IMR-90 (cell line): ENCODE measurements around the gene CEMP1. TPM values are rescaled to one million over a fixed set of nuclear protein-coding genes. Genes with fewer than 3 reads are reported as not detected.

Source experiments
- ATAC-seq: fragments of 200-7000 bp; cut with Tn5 transposase; 2 replicates; pipeline ENCODE4 v1.9.1; 2020; ENCODE audit warnings: low read depth, mild to moderate bottlenecking, moderate library complexity
- BruUV-seq: library from RNA; stranded (reverse); fragments of 400-500 nt; replicated peaks from 2 replicates; lab custom pipeline; 2021; lab: Mats Ljungman, UMichigan
- CTCF ChIA-PET: fragments of 300-600 bp; formaldehyde crosslinking; extraction: SDS; loops from one replicate; lab custom pipeline; 2021; ENCODE audit warnings: antibody characterized with exemption; lab: Yijun Ruan, JAX
- POLR2A ChIA-PET: fragments of 300-600 bp; sonication (Branson Sonifier 250); formaldehyde crosslinking; loops from one replicate; lab custom pipeline; 2022; ENCODE audit warnings: antibody characterized with exemption; ENCODE audit not compliant: unreplicated experiment; lab: Charles Lee
- DNase-seq: peaks from one replicate; pipeline ENCODE4 v3.0.0; 2013
- H2AFZ ChIP-seq: replicated peaks from 2 replicates; pipeline ENCODE3; 2013; ENCODE audit warnings: low read length, mild to moderate bottlenecking; ENCODE audit not compliant: poor library complexity
- H2AK5ac ChIP-seq: 2 replicates; pipeline ENCODE4 v1.6.1; 2013; ENCODE audit warnings: low read depth, low read length, inconsistent platforms
- H2AK9ac ChIP-seq: replicated peaks from 2 replicates; pipeline ENCODE3; 2013; ENCODE audit warnings: mild to moderate bottlenecking, low read depth, low read length, moderate library complexity; ENCODE audit not compliant: poor library complexity
- H2BK120ac ChIP-seq: 2 replicates; pipeline ENCODE4 v1.6.1; 2013; ENCODE audit warnings: low read depth, low read length, inconsistent platforms
- H2BK15ac ChIP-seq: 3 replicates; pipeline ENCODE4 v1.6.1; 2013; ENCODE audit warnings: low read depth, low read length, inconsistent platforms
- H2BK20ac ChIP-seq: 2 replicates; pipeline ENCODE4 v1.6.1; 2013; ENCODE audit warnings: low read depth, mild to moderate bottlenecking, inconsistent platforms, low read length, moderate library complexity
- H2BK5ac ChIP-seq: 2 replicates; pipeline ENCODE4 v1.6.1; 2013; ENCODE audit warnings: mild to moderate bottlenecking, low read depth, low read length, inconsistent platforms; ENCODE audit not compliant: poor library complexity, severe bottlenecking
- H3K14ac ChIP-seq: replicated peaks from 2 replicates; pipeline ENCODE4 v1.6.1; 2013; ENCODE audit warnings: low read depth, low read length, inconsistent platforms
- H3K18ac ChIP-seq: 2 replicates; pipeline ENCODE4 v1.6.1; 2013; ENCODE audit warnings: low read depth, low read length, control low read depth
- H3K23ac ChIP-seq: 2 replicates; pipeline ENCODE4 v1.6.1; 2013; ENCODE audit warnings: low read depth, low read length, inconsistent platforms
- H3K27ac ChIP-seq: 2 replicates; pipeline ENCODE4 v1.5.1; 2013; ENCODE audit warnings: mild to moderate bottlenecking, control low read depth, low read length; ENCODE audit not compliant: insufficient read depth
- H3K27me3 ChIP-seq: 2 replicates; pipeline ENCODE4 v1.6.1; 2013; ENCODE audit warnings: low read length; ENCODE audit not compliant: control insufficient read depth, insufficient read depth
- H3K36me3 ChIP-seq: 2 replicates; pipeline ENCODE4 v1.6.1; 2013; ENCODE audit warnings: low read length, mixed read lengths; ENCODE audit not compliant: control insufficient read depth, insufficient read depth
- H3K4ac ChIP-seq: 2 replicates; pipeline ENCODE4 v1.6.1; 2013; ENCODE audit warnings: low read depth, low read length, inconsistent platforms
- H3K4me1 ChIP-seq: 2 replicates; pipeline ENCODE4 v1.6.1; 2013; ENCODE audit warnings: low read length, mixed read lengths; ENCODE audit not compliant: control insufficient read depth, insufficient read depth
- H3K4me2 ChIP-seq: 2 replicates; pipeline ENCODE4 v1.6.1; 2013; ENCODE audit warnings: low read depth, mild to moderate bottlenecking, control low read depth, low read length, moderate library complexity
- H3K4me3 ChIP-seq: 2 replicates; pipeline ENCODE4 v1.5.1; 2013; ENCODE audit warnings: low read depth, mild to moderate bottlenecking, control low read depth, low read length, moderate library complexity; ENCODE audit not compliant: insufficient read depth
- H3K56ac ChIP-seq: 2 replicates; pipeline ENCODE4 v1.6.1; 2013; ENCODE audit warnings: low read length, inconsistent platforms; ENCODE audit not compliant: insufficient read depth; ENCODE audit errors: extremely low read depth
- H3K79me1 ChIP-seq, 2 experiments: 2 replicates each; pipeline ENCODE4 v1.6.1; 2013; ENCODE audit warnings: low read length in 2 of 2, inconsistent platforms in 1 of 2, low read depth in 1 of 2
- H3K9ac ChIP-seq: 2 replicates; pipeline ENCODE4 v1.6.1; 2013; ENCODE audit warnings: low read depth, low read length, control low read depth
- H3K9me1 ChIP-seq: 2 replicates; pipeline ENCODE4 v1.6.1; 2013; ENCODE audit warnings: low read length, inconsistent platforms; ENCODE audit not compliant: insufficient read depth
- H3K9me3 ChIP-seq: 2 replicates; pipeline ENCODE4 v1.6.1; 2013; ENCODE audit warnings: low read length; ENCODE audit not compliant: control insufficient read depth, insufficient read depth
- H4K20me1 ChIP-seq: 2 replicates; pipeline ENCODE4 v1.6.1; 2013; ENCODE audit warnings: low read length, inconsistent platforms; ENCODE audit not compliant: insufficient read depth
- H4K5ac ChIP-seq: 2 replicates; pipeline ENCODE4 v1.6.1; 2013; ENCODE audit warnings: mild to moderate bottlenecking, low read depth, low read length, control low read depth
- H4K8ac ChIP-seq, 2 experiments: 2 replicates each; pipeline ENCODE4 v1.6.1; 2013; ENCODE audit warnings: low read depth in 2 of 2, low read length in 2 of 2, control low read depth in 1 of 2, inconsistent platforms in 1 of 2
- H4K91ac ChIP-seq: 2 replicates; pipeline ENCODE4 v1.6.1; 2013; ENCODE audit warnings: low read depth, low read length, inconsistent platforms; ENCODE audit not compliant: insufficient read depth
- CEBPB ChIP-seq: IDR thresholded peaks from 2 replicates; pipeline ENCODE4 v1.6.1; 2012; ENCODE audit warnings: low read depth, low read length, improper control_type of control experiment
- RCOR1 ChIP-seq: IDR thresholded peaks from 2 replicates; pipeline ENCODE4 v1.6.1; 2012; ENCODE audit warnings: mild to moderate bottlenecking, low read length, improper control_type of control experiment; ENCODE audit not compliant: insufficient replicate concordance
- WGBS, 2 experiments: methylation state at CpG; one replicate each; pipeline versions ENCODE4 v1.1.5 to v1.1.7; 2013; ENCODE audit warnings: missing lambda C conversion rate in 2 of 2; ENCODE audit not compliant: insufficient read length in 1 of 2; ENCODE audit errors: extremely low coverage in 2 of 2; 5-methylcytosine and 5-hydroxymethylcytosine counted together
- dilution Hi-C: fragments of 300-500 bp; cut with HindIII; formaldehyde crosslinking; loops from one replicate; pipeline ENCODE4 v1.14.3; 2018; ENCODE audit warnings: low sequenced_read_pairs; ENCODE audit not compliant: unreplicated experiment
- in situ Hi-C: fragments of 300-500 bp; cut with MboI; formaldehyde crosslinking; loops from 3 replicates; pipeline ENCODE4 v1.14.3; 2019; ENCODE audit warnings: low sequenced_read_pairs, inconsistent platforms, mixed read lengths
- intact Hi-C: fragments of 100-400 bp; cut with micrococcal nuclease; formaldehyde crosslinking; loops from 2 replicates; pipeline ENCODE4 v1.10.0; 2022
- polyA plus RNA-seq, 3 experiments: library from polyadenylated mRNA; depleted of rRNA; stranded (reverse); fragments of >200 nt; gene quantifications; 2 replicates each; pipeline ENCODE4 v1.2.3, GENCODE V29; 2012; ENCODE audit warnings: low replicate concordance in 1 of 3
- total RNA-seq: library from RNA; depleted of rRNA; stranded (reverse); fragments of >200 nt; gene quantifications from 2 replicates; pipeline ENCODE4 v1.2.3, GENCODE V29; 2012

The CEMP1 gene
- total and polyA plus RNA-seq, 2 of the 4 experiments (the other 2 are of a cell fraction) = not detected

DNA sequence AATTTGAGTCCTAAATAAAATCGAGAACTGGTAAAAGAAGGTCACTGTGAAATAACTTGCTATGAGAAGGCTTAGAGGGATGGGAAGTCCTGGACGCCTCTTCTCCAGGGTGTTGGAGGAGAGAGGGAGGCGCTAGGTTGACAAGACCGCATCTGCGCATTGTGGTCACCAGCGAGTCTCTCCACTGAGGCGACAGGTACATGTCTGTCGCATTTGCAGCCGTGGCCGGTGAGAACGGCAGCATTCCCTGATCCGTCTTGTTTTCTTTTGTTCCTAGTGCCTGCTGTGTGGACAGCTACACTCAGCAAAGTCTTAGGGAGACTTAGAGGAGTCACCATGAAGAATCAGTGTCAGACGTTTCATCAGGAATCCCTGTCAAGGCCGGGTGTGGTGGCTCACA lies 25.5 kb downstream of the CEMP1 start:
- ChIA-PET CTCF (no interaction called here), POLR2A (no interaction called here)

More for the DNA sequence above, 25.5 kb downstream of the CEMP1 start:
- H3K18ac ChIP-seq = no peak overlapping the region
- H3K9me3 ChIP-seq = no peaks in the 10 kb centered on the region
- no TSS peak for BruUV-seq
- no peaks in the 10 kb centered on the region for H3K36me3 ChIP-seq
- no peak overlapping the region for H2BK120ac ChIP-seq
- H3K9ac ChIP-seq = no peak overlapping the region
- H3K79me1 ChIP-seq = peaks cover 0 to 19% of the 10 kb centered on the region in 2 experiments; a peak in 1 of 4 replicates
- H3K27ac ChIP-seq = no peak overlapping the region
- intact Hi-C loops = no loop called here
- no peak overlapping the region for H3K56ac ChIP-seq
- no peak overlapping the region for H3K4me3 ChIP-seq
- in situ Hi-C loops = loop anchor here (10.0 kb wide), 1 partner anchor 251 kb away; the partner anchor contains the start of gene ECI1
- no peak overlapping the region for H4K5ac ChIP-seq
- H3K27me3 ChIP-seq = no peaks in the 10 kb centered on the region
- H4K20me1 ChIP-seq = peaks cover 13% of the 10 kb centered on the region; the same call in 1 of the 2 replicates
- H4K91ac ChIP-seq = no peak overlapping the region
- H2AFZ ChIP-seq = no peak overlapping the region
- H2BK20ac ChIP-seq = no peak overlapping the region
- no peak overlapping the region for H2AK9ac ChIP-seq
- dilution Hi-C loops = no loop called here
- H3K4ac ChIP-seq = no peak overlapping the region
- no peak for ATAC-seq
- no peaks in the 10 kb centered on the region for H3K9me1 ChIP-seq
- H4K8ac ChIP-seq = no peak overlapping the region
- no peak overlapping the region for H2AK5ac ChIP-seq
- peaks cover 9% of the 10 kb centered on the region for H3K4me1 ChIP-seq
- DNase-seq = no peak
- no peak overlapping the region for H3K14ac ChIP-seq
- no peak overlapping the region for H3K23ac ChIP-seq
- H2BK15ac ChIP-seq = no peak overlapping the region
- H2BK5ac ChIP-seq = no peak overlapping the region
- no peak for TF ChIP-seq CEBPB
- TF ChIP-seq RCOR1 = no peak
- WGBS, 2 experiments = 100% methylated on average over 1 of the region's 14 CpGs; no CpG with 5 or more reads in 1 of the 2 experiments
- no peak overlapping the region for H3K4me2 ChIP-seq
